Stimulated activated CD8-positive, alpha-beta memory T cell treated with anti-CD3 and anti-CD28 coated beads, Interleukin-7, amount 100 ng/mL, for 24 hours (primary cell): ENCODE data around the gene DLG2.
"Not testable (repeated sequence)": the region's sequence is repeated elsewhere in the genome, so short reads cannot be mapped to it uniquely, and the experiment has no call there.

Experiments used
- DNase-seq: peaks from one replicate; pipeline ENCODE4 v3.0.0-alpha.2; 2020; ENCODE audit warnings: low read depth

DLG2 gene

GRCh38 chr11:83455356-83455755 lies 2171.8 kb downstream of the DLG2 start:
- no peak for DNase-seq

- DNase-seq, result no peak
These were observed 2172.5 kb downstream of the DLG2 start for GRCh38 chr11:83454674-83455073.

GRCh38 chr11:83449338-83449913 lies 2177.7 kb downstream of the DLG2 start:
- DNase-seq, result no peak

GRCh38 chr11:83448686-83449085 lies 2178.5 kb downstream of the DLG2 start:
- DNase-seq, result no peak

GRCh38 chr11:83443880-83444279 lies 2183.3 kb downstream of the DLG2 start:
- not testable (repeated sequence) for DNase-seq

GRCh38 chr11:83441601-83442000 lies 2185.5 kb downstream of the DLG2 start:
- DNase-seq, result no peak

GRCh38 chr11:83441171-83441570 lies 2186.0 kb downstream of the DLG2 start:
- no peak for DNase-seq

GRCh38 chr11:83438438-83438837 lies 2188.7 kb downstream of the DLG2 start:
- DNase-seq, result no peak

- DNase-seq, result no peak
These were observed 2189.2 kb downstream of the DLG2 start for GRCh38 chr11:83437939-83438338.

- no peak for DNase-seq
These were observed 2190.3 kb downstream of the DLG2 start for GRCh38 chr11:83436855-83437254.

- DNase-seq, result not testable (repeated sequence)
These were observed 2192.3 kb downstream of the DLG2 start for GRCh38 chr11:83434812-83435211.

GRCh38 chr11:83427943-83428342 lies 2199.2 kb downstream of the DLG2 start:
- DNase-seq, result no peak

- no peak for DNase-seq
These were observed 2199.6 kb downstream of the DLG2 start for GRCh38 chr11:83427501-83427900.

- no peak for DNase-seq
These were observed 2202.0 kb downstream of the DLG2 start for GRCh38 chr11:83425137-83425466.

GRCh38 chr11:83424376-83425136 lies 2202.6 kb downstream of the DLG2 start:
- no peak for DNase-seq

- DNase-seq, result not testable (repeated sequence)
These were observed 2204.5 kb downstream of the DLG2 start for GRCh38 chr11:83422641-83423040.

GRCh38 chr11:83410605-83411565 lies 2216.3 kb downstream of the DLG2 start:
- no peak for DNase-seq

GRCh38 chr11:83409891-83410290 lies 2217.3 kb downstream of the DLG2 start:
- DNase-seq, result no peak

GRCh38 chr11:83409476-83409875 lies 2217.7 kb downstream of the DLG2 start:
- DNase-seq, result no peak

GRCh38 chr11:83408946-83409345 lies 2218.2 kb downstream of the DLG2 start:
- no peak for DNase-seq
